Ishikawa (cell line): ENCODE results near the gene OR1L4.

ENCODE experiments used
- CEBPB ChIP-seq: IDR thresholded peaks from 2 replicates; pipeline ENCODE4 v1.6.1; 2012
- CREB1 ChIP-seq: IDR thresholded peaks from 2 replicates; pipeline ENCODE4 v1.6.1; 2012; ENCODE audit warnings: low read depth
- EP300 ChIP-seq: IDR thresholded peaks from 2 replicates; pipeline ENCODE4 v1.6.1; 2012; ENCODE audit warnings: borderline replicate concordance
- FOXM1 ChIP-seq: IDR thresholded peaks from 2 replicates; pipeline ENCODE4 v1.6.1; 2012; ENCODE audit warnings: low read depth, borderline replicate concordance
- NFIC ChIP-seq: IDR thresholded peaks from 2 replicates; pipeline ENCODE4 v1.6.1; 2012
- RAD21 ChIP-seq: IDR thresholded peaks from 2 replicates; pipeline ENCODE4 v1.6.1; 2012; ENCODE audit warnings: low read depth
- TAF1 ChIP-seq: IDR thresholded peaks from 2 replicates; pipeline ENCODE4 v1.6.1; 2012; ENCODE audit warnings: low read depth, mild to moderate bottlenecking
- TCF12 ChIP-seq: IDR thresholded peaks from 2 replicates; pipeline ENCODE4 v1.6.1; 2012; ENCODE audit warnings: low read depth
- TEAD4 ChIP-seq: IDR thresholded peaks from 2 replicates; pipeline ENCODE4 v1.6.1; 2012
- YY1 ChIP-seq: IDR thresholded peaks from 2 replicates; pipeline ENCODE4 v1.6.1; 2012; ENCODE audit warnings: low read depth
- TF ChIP-seq, protein P1 (sequence below): IDR thresholded peaks from 2 replicates; pipeline ENCODE4 v1.6.1; 2012
- TF ChIP-seq, protein P2 (sequence below): IDR thresholded peaks from 2 replicates; pipeline ENCODE4 v1.6.1; 2012
- TF ChIP-seq, protein P3 (sequence below): IDR thresholded peaks from 2 replicates; pipeline ENCODE4 v1.6.1; 2012; ENCODE audit warnings: low read depth, mild to moderate bottlenecking

DNA sequence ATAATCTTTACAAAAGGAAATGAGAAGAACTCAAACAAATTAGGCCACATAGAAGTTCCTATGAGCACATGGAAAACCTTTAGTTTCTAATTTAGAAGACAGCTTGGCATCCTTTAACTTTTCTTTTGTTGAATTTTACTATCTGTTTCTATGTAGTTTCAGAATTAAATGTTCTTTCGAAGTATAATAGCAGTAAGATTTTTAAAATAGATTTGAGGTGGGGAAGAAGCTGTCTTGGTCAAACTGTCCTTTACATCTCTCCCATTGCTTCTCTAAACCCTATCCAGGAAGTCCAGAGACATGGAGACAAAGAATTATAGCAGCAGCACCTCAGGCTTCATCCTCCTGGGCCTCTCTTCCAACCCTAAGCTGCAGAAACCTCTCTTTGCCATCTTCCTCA lies at the start of gene OR1L4:
- TF ChIP-seq, protein P1, sequence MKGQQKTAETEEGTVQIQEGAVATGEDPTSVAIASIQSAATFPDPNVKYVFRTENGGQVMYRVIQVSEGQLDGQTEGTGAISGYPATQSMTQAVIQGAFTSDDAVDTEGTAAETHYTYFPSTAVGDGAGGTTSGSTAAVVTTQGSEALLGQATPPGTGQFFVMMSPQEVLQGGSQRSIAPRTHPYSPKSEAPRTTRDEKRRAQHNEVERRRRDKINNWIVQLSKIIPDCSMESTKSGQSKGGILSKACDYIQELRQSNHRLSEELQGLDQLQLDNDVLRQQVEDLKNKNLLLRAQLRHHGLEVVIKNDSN: no peak
- TF ChIP-seq CEBPB (no peak), YY1 (no peak), RAD21 (no peak), TAF1 (no peak), TEAD4 (no peak), NFIC (no peak), FOXM1 (no peak), CREB1 (no peak), EP300 (no peak), TCF12 (no peak)
- TF ChIP-seq, protein P2, sequence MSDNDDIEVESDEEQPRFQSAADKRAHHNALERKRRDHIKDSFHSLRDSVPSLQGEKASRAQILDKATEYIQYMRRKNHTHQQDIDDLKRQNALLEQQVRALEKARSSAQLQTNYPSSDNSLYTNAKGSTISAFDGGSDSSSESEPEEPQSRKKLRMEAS: no peak
- TF ChIP-seq, protein P3, sequence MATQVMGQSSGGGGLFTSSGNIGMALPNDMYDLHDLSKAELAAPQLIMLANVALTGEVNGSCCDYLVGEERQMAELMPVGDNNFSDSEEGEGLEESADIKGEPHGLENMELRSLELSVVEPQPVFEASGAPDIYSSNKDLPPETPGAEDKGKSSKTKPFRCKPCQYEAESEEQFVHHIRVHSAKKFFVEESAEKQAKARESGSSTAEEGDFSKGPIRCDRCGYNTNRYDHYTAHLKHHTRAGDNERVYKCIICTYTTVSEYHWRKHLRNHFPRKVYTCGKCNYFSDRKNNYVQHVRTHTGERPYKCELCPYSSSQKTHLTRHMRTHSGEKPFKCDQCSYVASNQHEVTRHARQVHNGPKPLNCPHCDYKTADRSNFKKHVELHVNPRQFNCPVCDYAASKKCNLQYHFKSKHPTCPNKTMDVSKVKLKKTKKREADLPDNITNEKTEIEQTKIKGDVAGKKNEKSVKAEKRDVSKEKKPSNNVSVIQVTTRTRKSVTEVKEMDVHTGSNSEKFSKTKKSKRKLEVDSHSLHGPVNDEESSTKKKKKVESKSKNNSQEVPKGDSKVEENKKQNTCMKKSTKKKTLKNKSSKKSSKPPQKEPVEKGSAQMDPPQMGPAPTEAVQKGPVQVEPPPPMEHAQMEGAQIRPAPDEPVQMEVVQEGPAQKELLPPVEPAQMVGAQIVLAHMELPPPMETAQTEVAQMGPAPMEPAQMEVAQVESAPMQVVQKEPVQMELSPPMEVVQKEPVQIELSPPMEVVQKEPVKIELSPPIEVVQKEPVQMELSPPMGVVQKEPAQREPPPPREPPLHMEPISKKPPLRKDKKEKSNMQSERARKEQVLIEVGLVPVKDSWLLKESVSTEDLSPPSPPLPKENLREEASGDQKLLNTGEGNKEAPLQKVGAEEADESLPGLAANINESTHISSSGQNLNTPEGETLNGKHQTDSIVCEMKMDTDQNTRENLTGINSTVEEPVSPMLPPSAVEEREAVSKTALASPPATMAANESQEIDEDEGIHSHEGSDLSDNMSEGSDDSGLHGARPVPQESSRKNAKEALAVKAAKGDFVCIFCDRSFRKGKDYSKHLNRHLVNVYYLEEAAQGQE: no peak
